HG02943 (cell line): ENCODE results near the gene SYT12.
"Not testable (repeated sequence)": the region's sequence is repeated elsewhere in the genome, so short reads cannot be mapped to it uniquely, and the experiment has no call there.

Experiments used
- ATAC-seq: cut with Tn5 transposase; IDR thresholded peaks from one replicate; pipeline ENCODE4 v1.9.1; 2021; ENCODE audit warnings: mild to moderate bottlenecking, low read depth, moderate library complexity; ENCODE audit not compliant: unreplicated experiment

The SYT12 gene

GRCh38 chr11:66992041-66992440 lies 30.9 kb upstream of the SYT12 start:
- ATAC-seq: no peak

GRCh38 chr11:66996609-66997273 lies 26.2 kb upstream of the SYT12 start:
- no peak for ATAC-seq

DNA sequence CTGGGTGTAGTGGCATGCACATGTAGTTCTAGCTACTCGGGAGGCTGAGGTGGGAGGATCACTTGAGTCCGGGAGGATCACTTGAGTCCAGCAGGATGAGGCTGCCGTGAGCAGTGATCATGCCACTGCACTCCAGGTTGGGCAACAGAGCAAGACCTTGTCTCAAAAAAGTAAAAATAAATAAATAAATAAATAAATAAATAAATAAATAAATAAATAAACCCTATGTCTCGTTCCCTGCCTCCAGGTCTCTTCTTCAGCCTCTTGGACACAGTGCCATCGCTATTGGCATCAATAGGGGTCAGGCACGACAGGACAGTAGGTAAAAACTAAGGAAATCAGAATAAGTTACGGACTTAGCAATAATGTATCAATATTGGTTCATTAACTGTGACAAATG lies 23.4 kb upstream of the SYT12 start:
- ATAC-seq: no peak

GRCh38 chr11:67001332-67001731 lies 21.6 kb upstream of the SYT12 start:
- no peak for ATAC-seq

- ATAC-seq: no peak
Measured at GRCh38 chr11:67002297-67002913, 20.5 kb upstream of the SYT12 start.

- ATAC-seq: no peak
Measured at GRCh38 chr11:67002921-67003411, 20.0 kb upstream of the SYT12 start.

GRCh38 chr11:67005200-67005599 lies 17.7 kb upstream of the SYT12 start:
- not testable (repeated sequence) for ATAC-seq

DNA sequence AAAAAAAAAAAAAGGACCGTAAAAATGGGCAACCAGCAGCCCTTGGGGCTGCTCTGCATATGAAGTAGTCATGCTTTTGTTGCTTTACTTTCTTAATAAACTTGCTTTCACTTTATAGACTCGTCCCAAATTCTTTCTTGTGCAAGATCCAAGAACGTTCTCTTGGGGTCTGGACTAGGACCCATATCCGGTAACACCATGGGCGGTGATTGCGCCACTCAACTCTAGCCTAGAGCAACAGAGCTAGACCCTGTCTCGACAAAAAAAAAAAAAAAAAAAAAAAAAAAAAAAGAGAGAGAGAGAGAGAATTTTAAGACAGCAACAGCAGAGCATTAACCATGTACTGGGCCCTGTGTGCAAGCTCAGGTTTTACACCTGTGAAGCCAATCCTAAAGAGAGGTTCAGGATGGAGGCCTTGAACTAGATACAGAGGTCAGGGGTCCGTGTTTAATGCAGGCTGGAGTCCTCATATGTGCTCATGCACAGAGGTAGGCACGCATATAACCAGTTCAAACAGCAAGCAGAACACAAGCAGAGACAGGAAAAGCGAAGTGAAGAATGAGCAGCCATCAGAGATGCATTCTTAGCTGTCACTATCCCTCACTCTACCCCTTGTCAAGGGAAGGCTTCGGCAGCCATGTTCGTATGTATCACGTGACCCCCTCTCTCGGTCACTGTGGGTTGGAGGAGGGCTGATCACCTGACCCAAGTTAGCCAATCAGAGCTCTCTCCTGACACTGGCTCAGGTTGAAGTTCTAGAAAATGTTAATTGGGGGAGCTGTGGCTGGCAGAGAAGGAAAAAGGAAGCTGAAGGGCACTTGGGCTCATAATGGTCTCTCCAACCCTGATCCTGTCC lies 16.7 kb upstream of the SYT12 start:
- ATAC-seq: no peak

- ATAC-seq: no peak
Measured at GRCh38 chr11:67007126-67007525, 15.8 kb upstream of the SYT12 start.

GRCh38 chr11:67010296-67010905 lies 12.5 kb upstream of the SYT12 start:
- ATAC-seq: no peak

DNA sequence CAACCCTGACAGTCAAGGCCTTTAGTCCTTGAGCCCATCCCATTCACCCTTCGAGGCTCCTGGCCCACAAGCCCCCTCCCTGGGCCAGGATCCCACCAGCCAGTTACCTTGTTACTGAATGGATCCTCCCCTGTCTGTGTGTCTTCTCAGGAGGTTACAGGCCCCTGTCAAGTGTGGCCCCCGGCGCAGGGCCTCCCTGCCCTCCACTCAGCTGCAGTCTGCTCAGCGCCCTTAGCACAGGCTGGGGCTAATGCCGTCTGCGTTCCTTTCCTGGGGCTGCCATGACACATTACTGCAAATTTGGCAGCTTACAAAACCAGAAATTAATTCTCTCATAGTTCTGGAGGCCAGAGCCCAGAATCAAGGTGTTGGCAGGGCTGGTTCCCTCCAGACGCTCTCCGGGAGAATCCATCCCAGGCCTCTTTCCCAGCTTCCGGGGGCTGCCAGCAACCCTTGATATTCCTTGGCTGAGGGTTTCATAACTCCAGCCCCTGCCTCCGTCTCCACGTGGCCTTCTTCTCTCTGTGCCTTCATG lies 9.4 kb upstream of the SYT12 start:
- ATAC-seq: no peak

- no peak for ATAC-seq
Measured at GRCh38 chr11:67014343-67014742, 8.6 kb upstream of the SYT12 start.

GRCh38 chr11:67015048-67015447 lies 7.9 kb upstream of the SYT12 start:
- ATAC-seq: no peak

- ATAC-seq: no peak
Measured at GRCh38 chr11:67016550-67016949, 6.4 kb upstream of the SYT12 start.

DNA sequence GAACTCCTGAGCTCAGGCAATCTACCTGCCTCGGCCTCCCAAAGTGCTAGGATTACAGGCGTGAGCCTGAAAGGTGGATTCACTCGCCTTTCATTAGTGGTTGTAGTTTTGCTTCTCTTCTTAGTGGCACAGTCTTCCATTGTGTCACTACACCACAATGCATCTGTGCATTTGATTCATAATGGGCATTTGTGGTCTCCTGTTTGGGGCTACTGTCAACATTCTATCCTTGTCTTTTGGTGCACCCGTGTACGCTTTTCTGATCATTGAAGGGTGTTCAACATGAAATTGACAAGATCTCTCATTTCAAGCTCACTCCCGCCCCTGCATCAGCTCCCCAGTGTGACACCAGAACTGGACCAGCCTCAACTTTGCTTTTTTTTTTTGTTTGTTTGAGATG lies 2.0 kb upstream of the SYT12 start:
- ATAC-seq: no peak

- ATAC-seq: no peak
Measured at GRCh38 chr11:67022341-67022933, 497 bp upstream of the SYT12 start.

GRCh38 chr11:67023957-67024353 lies 1.0 kb downstream of the SYT12 start:
- ATAC-seq: no peak

- ATAC-seq: no peak
Measured at GRCh38 chr11:67024410-67024809, 1.5 kb downstream of the SYT12 start.

DNA sequence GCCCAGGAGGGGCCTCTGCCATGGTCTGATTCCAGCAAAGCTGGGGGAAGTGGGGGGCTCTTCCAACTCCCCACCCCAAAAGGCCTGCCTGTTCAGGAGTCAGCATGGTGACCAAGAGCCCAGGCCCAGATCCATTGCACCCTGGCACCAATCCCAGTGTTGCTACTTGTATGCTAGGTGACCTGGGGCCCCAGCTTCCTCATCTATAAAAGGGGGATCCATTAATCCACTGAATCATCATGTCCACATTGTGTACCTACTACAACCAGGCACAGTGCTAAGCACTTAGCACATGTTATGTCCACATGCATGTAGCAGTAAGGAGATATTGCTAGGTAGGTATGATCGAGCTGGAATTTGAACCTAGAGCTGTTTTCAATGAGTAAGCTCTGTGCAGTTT lies 2.0 kb downstream of the SYT12 start:
- ATAC-seq: no peak

GRCh38 chr11:67025750-67026149 lies 2.8 kb downstream of the SYT12 start:
- ATAC-seq: no peak
